HG03108 (cell line): ENCODE measurements around the gene MAP3K2.
A peak's percentile ranks its signal among the peaks of the same experiment; 100 is the strongest.
"Not testable (repeated sequence)": the region's sequence is repeated elsewhere in the genome, so short reads cannot be mapped to it uniquely, and the experiment has no call there.

Experiments used
- ATAC-seq: cut with Tn5 transposase; IDR thresholded peaks from one replicate; pipeline ENCODE4 v1.9.1; 2021; ENCODE audit warnings: moderate library complexity; ENCODE audit not compliant: unreplicated experiment

Gene MAP3K2

GRCh38 chr2:127421871-127422558 is 34.2 kb upstream of the MAP3K2 start:
- no peak for ATAC-seq

GRCh38 chr2:127421116-127421800 is 33.5 kb upstream of the MAP3K2 start:
- ATAC-seq = no peak

- no peak for ATAC-seq
Observed at GRCh38 chr2:127420039-127420864, 32.5 kb upstream of the MAP3K2 start.

GRCh38 chr2:127419448-127420038 is 31.8 kb upstream of the MAP3K2 start:
- ATAC-seq = no peak

GRCh38 chr2:127419112-127419430 is 31.3 kb upstream of the MAP3K2 start:
- no peak for ATAC-seq

GRCh38 chr2:127418300-127419111 is 30.7 kb upstream of the MAP3K2 start, which contains the start of gene PROC:
TSS of gene PROC (plus strand) at chr2:127418427. CDS start at chr2:127419943, 1,516 bp downstream.
- ATAC-seq = no peak

GRCh38 chr2:127417406-127417805 is 29.6 kb upstream of the MAP3K2 start:
- ATAC-seq = no peak

GRCh38 chr2:127416506-127417001 is 28.8 kb upstream of the MAP3K2 start:
- peak; percentile 18 for ATAC-seq

- peak; percentile 90 for ATAC-seq
Observed at GRCh38 chr2:127415593-127416505, 28.1 kb upstream of the MAP3K2 start.

GRCh38 chr2:127414638-127415592 is 27.1 kb upstream of the MAP3K2 start:
- no peak for ATAC-seq

- ATAC-seq = no peak
Observed at GRCh38 chr2:127413782-127414637, 26.2 kb upstream of the MAP3K2 start.

GRCh38 chr2:127413200-127413599 is 25.4 kb upstream of the MAP3K2 start:
- ATAC-seq = no peak

- ATAC-seq = no peak
Observed at GRCh38 chr2:127411653-127412369, 24.0 kb upstream of the MAP3K2 start.

- ATAC-seq = peak; percentile 40
Observed at GRCh38 chr2:127410871-127411652, 23.3 kb upstream of the MAP3K2 start.

GRCh38 chr2:127409716-127410115 is 21.9 kb upstream of the MAP3K2 start:
- ATAC-seq = not testable (repeated sequence)

GRCh38 chr2:127408807-127409099 is 21.0 kb upstream of the MAP3K2 start:
- ATAC-seq = no peak
